H1 (cell line): ENCODE data around the gene TJP2. TPM values are rescaled to one million over a fixed set of nuclear protein-coding genes. Genes with fewer than 3 reads are reported as not detected.
A peak's percentile ranks its signal among the peaks of the same experiment; 100 is the strongest.

Experiments
- CTCF ChIA-PET: fragments of 300-600 bp; sonication (Branson Sonifier 250); formaldehyde crosslinking; loops from one replicate; lab custom pipeline; 2021; ENCODE audit not compliant: partially characterized antibody; lab: Charles Lee
- POLR2A ChIA-PET: fragments of 300-600 bp; sonication (Branson Sonifier 250); formaldehyde crosslinking; loops from one replicate; lab custom pipeline; 2021; ENCODE audit warnings: inconsistent platforms; ENCODE audit not compliant: partially characterized antibody; lab: Charles Lee
- DNase-seq, 2 experiments: peaks; one replicate each; pipeline versions ENCODE4 v3.0.0 to v3.0.0-alpha.2; 2010 to 2022; ENCODE audit warnings: low spot score in 2 of 2, low read depth in 1 of 2, mixed read lengths in 1 of 2
- FAIRE-seq: peaks from 2 replicates; lab custom pipeline; 2011; peaks lifted over from hg19 to GRCh38; lab: Jason Lieb, UNC
- H2AFZ ChIP-seq: 2 replicates; pipeline ENCODE4 v1.8.1; 2012; ENCODE audit warnings: low read length, inconsistent platforms
- H2AK5ac ChIP-seq: 2 replicates; pipeline ENCODE4 v1.6.1; 2013; ENCODE audit warnings: low read depth, low read length
- H2BK120ac ChIP-seq: replicated peaks from 2 replicates; pipeline ENCODE3; 2013; ENCODE audit warnings: low read depth, low read length, inconsistent platforms
- H2BK12ac ChIP-seq: 2 replicates; pipeline ENCODE4 v1.6.1; 2013; ENCODE audit warnings: low read depth, low read length
- H2BK15ac ChIP-seq: 2 replicates; pipeline ENCODE4 v1.6.1; 2013; ENCODE audit warnings: low read length
- H2BK20ac ChIP-seq: 2 replicates; pipeline ENCODE4 v1.6.1; 2013; ENCODE audit warnings: low read length
- H2BK5ac ChIP-seq: 2 replicates; pipeline ENCODE4 v1.6.1; 2013; ENCODE audit warnings: low read depth, low read length
- H3K14ac ChIP-seq: 2 replicates; pipeline ENCODE4 v1.6.1; 2013; ENCODE audit warnings: inconsistent platforms; ENCODE audit not compliant: insufficient read length
- H3K18ac ChIP-seq: 2 replicates; pipeline ENCODE4 v1.6.1; 2013; ENCODE audit warnings: low read length; ENCODE audit errors: extremely low read depth
- H3K23ac ChIP-seq: 2 replicates; pipeline ENCODE4 v1.6.1; 2013; ENCODE audit warnings: inconsistent platforms; ENCODE audit not compliant: insufficient read length
- H3K23me2 ChIP-seq: 2 replicates; pipeline ENCODE4 v1.6.1; 2013; ENCODE audit warnings: low read depth, low read length
- H3K27ac ChIP-seq: 2 replicates; pipeline ENCODE4 v1.6.1; 2011; ENCODE audit warnings: low read depth, low read length, inconsistent platforms
- H3K27me3 ChIP-seq, 4 experiments: replicated peaks in 1 of 4; 1 replicate in 1 of 4; 2 replicates in 3 of 4; pipeline versions ENCODE4 v1.6.1 to v1.8.1; 2011 to 2013; ENCODE audit warnings: low read length in 3 of 4, mild to moderate bottlenecking in 3 of 4, inconsistent platforms in 2 of 4, mixed read lengths in 2 of 4, moderate library complexity in 1 of 4; ENCODE audit not compliant: control insufficient read depth in 3 of 4, insufficient read depth in 3 of 4; ENCODE audit errors: extremely low read depth in 1 of 4
- H3K36me3 ChIP-seq, 4 experiments: 2 replicates each; pipeline versions ENCODE4 v1.6.1 to v1.8.1; 2011 to 2013; ENCODE audit warnings: mild to moderate bottlenecking in 4 of 4, low read length in 3 of 4, moderate library complexity in 2 of 4, control low read depth in 1 of 4, inconsistent platforms in 1 of 4; ENCODE audit not compliant: insufficient read depth in 4 of 4, control insufficient read depth in 2 of 4
- H3K4ac ChIP-seq: replicated peaks from 2 replicates; pipeline ENCODE3; 2013; ENCODE audit warnings: low read length, low read depth, mixed read lengths, inconsistent platforms; ENCODE audit not compliant: insufficient read length
- H3K4me1 ChIP-seq, 4 experiments: replicated peaks in 1 of 4; 1 replicate in 1 of 4; 2 replicates in 3 of 4; pipeline versions ENCODE4 v1.6.1 to v1.8.1; 2011 to 2013; ENCODE audit warnings: low read length in 3 of 4, inconsistent platforms in 2 of 4, mixed read lengths in 1 of 4; ENCODE audit not compliant: insufficient read depth in 4 of 4, control insufficient read depth in 3 of 4
- H3K4me2 ChIP-seq, 2 experiments: 2 replicates each; pipeline versions ENCODE4 v1.6.1 to v1.8.1; 2011 to 2013; ENCODE audit warnings: low read depth in 2 of 2, low read length in 2 of 2, control low read depth in 1 of 2, inconsistent platforms in 1 of 2, mild to moderate bottlenecking in 1 of 2; ENCODE audit not compliant: insufficient read depth in 1 of 2
- H3K4me3 ChIP-seq, 4 experiments: fragments of 200-600, 300-600 bp in 1 of 4; sonication (generic), shearing (Covaris generic), sonication (Bioruptor Twin) in 1 of 4; 2 replicates each; pipeline versions ENCODE4 v1.5.1 to v1.8.1; 2011 to 2016; ENCODE audit warnings: low read length in 4 of 4, low read depth in 3 of 4, control low read depth in 2 of 4, inconsistent platforms in 2 of 4, mild to moderate bottlenecking in 2 of 4, mixed read lengths in 1 of 4, moderate library complexity in 1 of 4; ENCODE audit not compliant: insufficient read depth in 2 of 4; ENCODE audit errors: extremely low read depth in 1 of 4
- H3K56ac ChIP-seq: replicated peaks from 2 replicates; pipeline ENCODE3; 2013; ENCODE audit warnings: low read depth, mild to moderate bottlenecking, mixed read lengths, low read length, inconsistent platforms; ENCODE audit not compliant: insufficient read length
- H3K79me1 ChIP-seq: 2 replicates; pipeline ENCODE4 v1.6.1; 2013; ENCODE audit warnings: low read depth, low read length, control low read depth
- H3K79me2 ChIP-seq, 2 experiments: 2 replicates each; pipeline versions ENCODE4 v1.6.1 to v1.8.1; 2012 to 2013; ENCODE audit warnings: low read length in 2 of 2, mild to moderate bottlenecking in 2 of 2, inconsistent platforms in 1 of 2; ENCODE audit not compliant: insufficient read depth in 2 of 2, control insufficient read depth in 1 of 2
- H3K9ac ChIP-seq, 4 experiments: replicated peaks in 1 of 4; 1 replicate in 1 of 4; 2 replicates in 3 of 4; pipeline versions ENCODE4 v1.6.1 to v1.8.1; 2011 to 2013; ENCODE audit warnings: low read depth in 3 of 4, low read length in 3 of 4, control low read depth in 2 of 4, mild to moderate bottlenecking in 2 of 4, moderate library complexity in 2 of 4, inconsistent platforms in 1 of 4; ENCODE audit errors: extremely low read depth in 1 of 4
- H3K9me3 ChIP-seq, 2 experiments: 2 replicates each; pipeline versions ENCODE4 v1.6.1 to v1.8.1; 2012 to 2013; ENCODE audit warnings: mild to moderate bottlenecking in 2 of 2, moderate library complexity in 2 of 2, control low read depth in 1 of 2, inconsistent platforms in 1 of 2, low read depth in 1 of 2, low read length in 1 of 2, mixed read lengths in 1 of 2; ENCODE audit not compliant: insufficient read depth in 2 of 2
- H4K20me1 ChIP-seq, 2 experiments: replicated peaks in 1 of 2; 2 replicates each; pipeline versions ENCODE3 to v1.8.1; 2011 to 2013; ENCODE audit warnings: inconsistent platforms in 2 of 2, low read length in 2 of 2, mild to moderate bottlenecking in 1 of 2; ENCODE audit not compliant: insufficient read depth in 2 of 2, control insufficient read depth in 1 of 2
- H4K5ac ChIP-seq: 2 replicates; pipeline ENCODE4 v1.6.1; 2013; ENCODE audit warnings: low read length, low read depth, mixed read lengths, inconsistent platforms; ENCODE audit not compliant: insufficient read length
- H4K8ac ChIP-seq: 2 replicates; pipeline ENCODE4 v1.8.0; 2013; ENCODE audit warnings: mild to moderate bottlenecking, moderate library complexity, low read length, inconsistent platforms; ENCODE audit not compliant: insufficient read depth; ENCODE audit errors: extremely low read depth
- H4K91ac ChIP-seq: replicated peaks from 2 replicates; pipeline ENCODE3; 2013; ENCODE audit warnings: low read length, mixed read lengths, inconsistent platforms; ENCODE audit not compliant: insufficient read length
- ASH2L ChIP-seq: fragments of 200-600, 300-600 bp; sonication (generic); IDR thresholded peaks from one replicate; pipeline ENCODE4 v1.7.1; 2017; ENCODE audit warnings: low read length
- ATF3 ChIP-seq: IDR thresholded peaks from 2 replicates; pipeline ENCODE4 v1.6.1; 2011; ENCODE audit warnings: low read depth, mild to moderate bottlenecking, low read length; ENCODE audit not compliant: insufficient read depth
- EGR1 ChIP-seq: IDR thresholded peaks from 2 replicates; pipeline ENCODE4 v1.6.1; 2011; ENCODE audit warnings: low read depth, low read length, borderline replicate concordance
- HDAC6 ChIP-seq: IDR thresholded peaks from one replicate; pipeline ENCODE4 v1.7.1; 2012; ENCODE audit warnings: low read depth, mild to moderate bottlenecking, inconsistent platforms, low read length, moderate library complexity
- JUND ChIP-seq: IDR thresholded peaks from 2 replicates; pipeline ENCODE4 v1.6.1; 2011; ENCODE audit warnings: mild to moderate bottlenecking, improper control_type of control experiment, low read length
- KDM1A ChIP-seq: fragments of 200-600, 300-600 bp; sonication (generic); IDR thresholded peaks from 2 replicates; pipeline ENCODE4 v1.7.1; 2016; ENCODE audit warnings: mild to moderate bottlenecking, low read length, borderline replicate concordance
- POLR2AphosphoS5 ChIP-seq: IDR thresholded peaks from 2 replicates; pipeline ENCODE4 v1.6.1; 2011; ENCODE audit warnings: low read depth, low read length
- RAD21 ChIP-seq, 2 experiments: IDR thresholded peaks in 1 of 2; conservative IDR thresholded peaks in 1 of 2; 2 replicates each; pipeline ENCODE4 v1.6.1; 2011; ENCODE audit warnings: low read depth in 2 of 2, low read length in 2 of 2, improper control_type of control experiment in 1 of 2, inconsistent platforms in 1 of 2, mild to moderate bottlenecking in 1 of 2, moderate library complexity in 1 of 2
- RNF2 ChIP-seq: fragments of 200-900, 300-1000 bp; sonication (generic); IDR thresholded peaks from 2 replicates; pipeline ENCODE4 v1.7.1; 2016; ENCODE audit warnings: borderline replicate concordance, low read depth, mild to moderate bottlenecking, antibody characterized with exemption, low read length; ENCODE audit not compliant: poor library complexity, severe bottlenecking; ENCODE audit errors: missing control alignments
- SIRT6 ChIP-seq: IDR thresholded peaks from one replicate; pipeline ENCODE4 v1.7.1; 2012; ENCODE audit warnings: low read length, inconsistent platforms
- TAF1 ChIP-seq: IDR thresholded peaks from 2 replicates; pipeline ENCODE4 v1.6.1; 2011; ENCODE audit warnings: mild to moderate bottlenecking, low read depth, low read length
- TEAD4 ChIP-seq: IDR thresholded peaks from 2 replicates; pipeline ENCODE4 v1.6.1; 2012; ENCODE audit warnings: low read depth, low read length, inconsistent platforms, mixed read lengths
- YY1 ChIP-seq: IDR thresholded peaks from 2 replicates; pipeline ENCODE4 v1.6.1; 2011; ENCODE audit warnings: low read depth, mild to moderate bottlenecking, low read length
- WGBS, 2 experiments: shearing (Covaris generic) in 1 of 2; methylation state at CpG; one replicate each; pipeline versions ENCODE4 v1.1.6 to v1.1.7; 2013 to 2015; ENCODE audit warnings: low lambda C conversion rate in 2 of 2, mixed read lengths in 2 of 2, inconsistent platforms in 1 of 2, low coverage in 1 of 2, missing lambda C conversion rate in 1 of 2; ENCODE audit not compliant: insufficient replicate concordance in 2 of 2, insufficient coverage in 1 of 2, insufficient read length in 1 of 2; ENCODE audit errors: extremely low coverage in 1 of 2, missing lambda C conversion rate in 1 of 2; 5-methylcytosine and 5-hydroxymethylcytosine counted together
- polyA plus RNA-seq, 7 experiments: library from polyadenylated mRNA; depleted of rRNA in 3 of 7; stranded (reverse) in 5 of 7; unstranded in 2 of 7; fragments of >200 nt in 5 of 7; fragments of 200-250 nt in 2 of 7; gene quantifications; 1 replicate in 5 of 7; 2 replicates in 1 of 7; 4 replicates in 1 of 7; pipeline versions ENCODE4 v1.2.1 to v1.2.3, GENCODE V29; 2011 to 2013; ENCODE audit warnings: missing spikeins in 2 of 7, mixed read lengths in 2 of 7
- total RNA-seq: library from RNA; stranded (reverse); fragmentation: NEBNext Ultra II Directional; extraction: Animal tissue kit (Norgen Biotek cat#: 25700); gene quantifications from 2 replicates; pipeline ENCODE4 v1.2.1, GENCODE V29; 2021

Gene TJP2
- total and polyA plus RNA-seq, 2 of the 8 experiments (the other 6 are each of a cell fraction or from before 2014, with no cell fraction given): 54.9 to 137 TPM

- Histone ChIP-seq H3K4me2 (no peak overlapping the region), H3K79me1 (no peaks in the 10 kb centered on the region; the same call in none of the 2 replicates), H3K4me3 (no peak overlapping the region), H4K8ac (peak overlapping the region; percentile 22; the same call in 1 of the 2 replicates), H2BK20ac (no peak overlapping the region), H2BK120ac (no peak overlapping the region), H4K20me1 (peaks cover 0 to 1% of the 10 kb centered on the region in 2 experiments), H2AFZ (no peak overlapping the region), H3K36me3 (no peaks in the 10 kb centered on the region; a peak in 1 of 8 replicates), H2AK5ac (no peak overlapping the region; the same call in 1 of the 2 replicates), H3K27ac (no peak overlapping the region), H3K18ac (no peak overlapping the region), H3K9me3 (no peaks in the 10 kb centered on the region), H3K27me3 (no peaks in the 10 kb centered on the region), H2BK12ac (0 out of 2 replicates have a peak overlapping the region, but pooled peaks have one; percentile 27), H3K14ac (no peak overlapping the region), H2BK15ac (no peak overlapping the region), H3K23me2 (no peaks in the 10 kb centered on the region), H3K56ac (no peak overlapping the region), H3K4me1 (peaks cover 0 to 4% (median under 1%) of the 10 kb centered on the region in 4 experiments; a peak in 2 of 7 replicates), H4K5ac (no peak overlapping the region), H4K91ac (no peak overlapping the region), H2BK5ac (peak overlapping the region; percentile 68; the same call in 1 of the 2 replicates), H3K79me2 (peaks cover 0 to 30% of the 10 kb centered on the region in 2 experiments; a peak in 2 of 4 replicates), H3K4ac (no peak overlapping the region), H3K9ac (no peak overlapping the region), H3K23ac (no peak overlapping the region)
- POLR2A ChIA-PET: interaction anchor here (2.4 kb wide), 1 partner anchor 8 kb away, joined by 12 read pairs; the partner anchor contains the start of gene TJP2
- DNase-seq: no peak
- CTCF ChIA-PET: interaction anchor here (0.8 to 2.7 kb wide), 6 partner anchors 8 to 112 kb away, joined by 5 to 18 read pairs (median 7); no protein-coding TSS in a partner anchor
- FAIRE-seq: no peak
- WGBS, 2 experiments: 90% methylated on average over 6 of the region's 6 CpGs; no CpG with 5 or more reads in 1 of the 2 experiments
- no peak for TF ChIP-seq KDM1A
- TF ChIP-seq YY1: no peak
- no peak for TF ChIP-seq TAF1
- TF ChIP-seq SIRT6: no peak
- no peak for TF ChIP-seq TEAD4
- TF ChIP-seq POLR2AphosphoS5: no peak
- no peak for TF ChIP-seq HDAC6
- no peak for TF ChIP-seq EGR1
- no peak for TF ChIP-seq RNF2
- TF ChIP-seq JUND: no peak
- TF ChIP-seq RAD21 (IDR thresholded peaks at IDR 0.05 in 1 of 2, conservative IDR thresholded peaks at IDR 0.05 in 1 of 2; ENCODE audit: low read depth in 2 of 2, low read length in 2 of 2): no peak
- TF ChIP-seq ASH2L: no peak
- TF ChIP-seq ATF3: no peak
Measured at GRCh38 chr9:69165581-69165980, 8.5 kb upstream of the TJP2 start.
